Femur (tissue), 1 donor: Measurements from ENCODE around the gene USP10.
A peak's percentile ranks its signal among the peaks of the same experiment; 100 is the strongest.
"Not testable (repeated sequence)": the region's sequence is repeated elsewhere in the genome, so short reads cannot be mapped to it uniquely, and the experiment has no call there.

ENCODE experiments used
- DNase-seq: peaks from one replicate; pipeline ENCODE4 v3.0.0-alpha.2; 2017

USP10 gene

GRCh38 chr16:84675423-84675822, 24.4 kb upstream of the USP10 start:
- DNase-seq: no peak

GRCh38 chr16:84675884-84676283, 23.9 kb upstream of the USP10 start:
- no peak for DNase-seq

- DNase-seq: no peak
Observed at GRCh38 chr16:84677017-84677803, 22.6 kb upstream of the USP10 start.

- DNase-seq: no peak
Observed at GRCh38 chr16:84677849-84678248, 22.0 kb upstream of the USP10 start.

- DNase-seq: no peak
Observed at GRCh38 chr16:84678541-84678940, 21.3 kb upstream of the USP10 start.

GRCh38 chr16:84680165-84680842, 19.5 kb upstream of the USP10 start:
- DNase-seq: no peak

- DNase-seq: no peak
Observed at GRCh38 chr16:84680843-84681629, 18.8 kb upstream of the USP10 start.

- no peak for DNase-seq
Observed at GRCh38 chr16:84683691-84684591, 15.9 kb upstream of the USP10 start.

- no peak for DNase-seq
Observed at GRCh38 chr16:84684592-84684965, 15.2 kb upstream of the USP10 start.

GRCh38 chr16:84685210-84685609, 14.6 kb upstream of the USP10 start:
- DNase-seq: no peak

GRCh38 chr16:84686707-84687298, 13.0 kb upstream of the USP10 start:
- no peak for DNase-seq

GRCh38 chr16:84687715-84688114, 12.1 kb upstream of the USP10 start:
- DNase-seq: no peak

- not testable (repeated sequence) for DNase-seq
Observed at GRCh38 chr16:84688163-84688562, 11.6 kb upstream of the USP10 start.

GRCh38 chr16:84689111-84689510, 10.7 kb upstream of the USP10 start:
- no peak for DNase-seq

- no peak for DNase-seq
Observed at GRCh38 chr16:84690088-84690819, 9.5 kb upstream of the USP10 start.

GRCh38 chr16:84692451-84693214, 7.2 kb upstream of the USP10 start:
- no peak for DNase-seq

- DNase-seq: not testable (repeated sequence)
Observed at GRCh38 chr16:84693869-84694268, 5.9 kb upstream of the USP10 start.

- DNase-seq: no peak
Observed at GRCh38 chr16:84694980-84695379, 4.8 kb upstream of the USP10 start.

GRCh38 chr16:84699147-84699711, 571 bp upstream of the USP10 start:
- DNase-seq: peak; percentile 22
